Right renal pelvis (tissue), 4 donors: ENCODE data around the gene ITGAL. TPM values are rescaled to one million over a fixed set of nuclear protein-coding genes. Genes with fewer than 3 reads are reported as not detected.
"Not testable (repeated sequence)": the region's sequence is repeated elsewhere in the genome, so short reads cannot be mapped to it uniquely, and the experiment has no call there.

Source experiments
- DNase-seq, 4 donors: peaks; one replicate each; pipeline ENCODE4 v3.0.0-alpha.2; 2013; ENCODE audit warnings: low read depth in 4 of 4, low spot score in 3 of 4, missing footprints in 1 of 4
- polyA plus RNA-seq, 4 donors: library from polyadenylated mRNA; unstranded; fragments of 120-200 nt; gene quantifications; one replicate each; pipeline ENCODE4 v1.2.1, GENCODE V29; 2013; ENCODE audit not compliant: insufficient read length in 4 of 4

ITGAL gene
- 1 to 10 TPM; 1.7 to 3.4 (median 2.3) TPM for polyA plus RNA-seq

DNA sequence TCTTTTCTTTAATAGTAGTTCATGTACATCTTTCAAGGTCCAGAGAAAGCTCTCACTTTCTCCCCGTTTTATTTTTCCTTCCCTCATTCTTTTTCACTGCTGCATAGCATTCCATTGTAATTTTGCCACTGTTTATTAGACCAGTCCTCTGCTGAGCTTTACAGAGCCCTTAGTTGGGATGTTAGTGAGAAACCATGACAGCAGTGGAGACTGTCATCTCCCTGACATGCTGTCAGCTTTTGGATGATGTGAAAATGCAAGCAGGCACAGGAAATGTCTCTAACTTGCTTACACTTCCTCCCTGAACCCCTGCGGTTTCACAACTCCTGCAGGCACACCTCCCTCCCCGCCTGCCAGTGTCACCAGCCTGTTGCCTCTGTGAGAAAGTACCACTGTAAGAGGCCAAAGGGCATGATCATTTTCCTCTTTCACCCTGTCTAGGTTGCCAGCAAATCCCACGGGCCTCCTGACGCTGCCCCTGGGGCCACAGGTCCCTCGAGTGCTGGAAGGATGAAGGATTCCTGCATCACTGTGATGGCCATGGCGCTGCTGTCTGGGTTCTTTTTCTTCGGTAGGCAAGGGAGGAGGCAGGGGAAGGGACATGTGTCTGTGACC, at the start of gene ITGAL:
ITGAL (plus strand) TSS at position 415 of the 615 bp plus-strand sequence; CDS start at position 511, 96 bp downstream.
- DNase-seq: no peak

DNA sequence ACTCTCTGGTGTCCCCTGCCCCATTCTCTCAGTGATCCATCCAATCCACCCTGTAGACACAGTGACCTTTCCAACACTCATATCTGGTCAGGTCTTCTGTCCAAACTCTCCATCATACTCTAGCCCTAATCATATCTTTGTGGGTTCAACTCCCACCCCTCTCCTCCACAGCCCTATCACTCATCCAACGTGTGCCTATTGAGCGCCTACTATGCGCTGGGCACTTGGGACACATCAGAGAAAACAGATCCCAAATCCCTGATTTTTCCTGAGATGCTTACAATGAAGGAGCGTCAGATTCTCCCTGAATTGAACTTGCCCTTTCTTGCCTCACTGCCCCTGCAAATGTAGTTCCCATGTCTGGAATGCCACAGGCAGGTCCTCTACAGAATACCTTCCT, 44.5 kb upstream of the ITGAL start:
- DNase-seq: no peak

DNA sequence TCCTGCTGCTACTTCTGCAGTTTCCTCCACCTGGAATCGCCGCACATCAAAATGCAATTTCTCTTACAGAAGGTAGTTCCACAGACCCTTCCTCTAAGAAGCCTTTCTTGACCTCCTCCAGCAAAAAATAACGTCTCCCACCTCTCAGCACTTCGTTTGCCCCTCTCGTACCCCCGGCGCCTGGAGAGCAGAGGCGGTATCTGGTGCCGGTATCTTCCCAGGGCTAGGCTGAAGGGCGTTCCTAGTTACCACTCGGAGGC, 43.2 kb upstream of the ITGAL start:
- no peak for DNase-seq

DNA sequence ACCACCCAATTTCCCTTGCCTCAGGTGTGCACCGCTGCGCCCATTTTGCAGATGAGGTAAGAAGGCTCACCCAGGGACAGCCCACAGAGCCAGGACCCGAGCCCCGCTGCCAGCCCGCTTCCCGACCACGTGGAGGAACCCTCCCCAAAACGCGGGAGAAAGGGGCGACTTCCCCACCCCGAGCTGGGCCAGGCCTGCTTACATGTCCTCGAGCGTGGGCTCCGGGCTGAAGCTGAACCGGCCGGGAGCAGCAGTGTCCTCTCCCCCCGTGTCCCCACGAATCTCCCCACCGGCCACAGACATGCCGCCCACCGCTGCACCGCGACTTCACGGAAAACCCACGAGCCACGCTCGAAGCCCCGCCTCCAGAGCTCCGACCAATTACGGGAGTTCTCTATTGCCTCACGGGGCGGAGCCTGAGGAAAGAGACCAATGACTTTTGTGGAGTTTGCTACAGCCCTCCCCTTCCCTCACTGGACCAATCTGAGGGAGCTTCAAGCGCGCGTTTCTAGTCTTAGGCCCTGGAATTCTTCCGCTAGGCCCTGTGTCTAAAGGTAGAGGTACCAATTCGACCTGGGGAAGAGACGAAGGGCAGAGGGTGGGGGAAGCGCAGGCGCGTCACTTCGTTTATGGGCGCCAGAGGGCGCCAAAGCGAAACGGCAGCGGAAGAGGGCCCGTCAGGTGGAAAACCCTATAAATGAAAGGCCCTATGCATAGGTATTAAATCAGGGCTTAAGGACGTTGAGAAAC, 42.7 kb upstream of the ITGAL start, which contains the start of gene DCTPP1:
DCTPP1 (minus strand) TSS at position 353 of the 750 bp plus-strand sequence; CDS start at position 303, 50 bp downstream.
- peak; percentile 90 to 97 (median 96) for DNase-seq

DNA sequence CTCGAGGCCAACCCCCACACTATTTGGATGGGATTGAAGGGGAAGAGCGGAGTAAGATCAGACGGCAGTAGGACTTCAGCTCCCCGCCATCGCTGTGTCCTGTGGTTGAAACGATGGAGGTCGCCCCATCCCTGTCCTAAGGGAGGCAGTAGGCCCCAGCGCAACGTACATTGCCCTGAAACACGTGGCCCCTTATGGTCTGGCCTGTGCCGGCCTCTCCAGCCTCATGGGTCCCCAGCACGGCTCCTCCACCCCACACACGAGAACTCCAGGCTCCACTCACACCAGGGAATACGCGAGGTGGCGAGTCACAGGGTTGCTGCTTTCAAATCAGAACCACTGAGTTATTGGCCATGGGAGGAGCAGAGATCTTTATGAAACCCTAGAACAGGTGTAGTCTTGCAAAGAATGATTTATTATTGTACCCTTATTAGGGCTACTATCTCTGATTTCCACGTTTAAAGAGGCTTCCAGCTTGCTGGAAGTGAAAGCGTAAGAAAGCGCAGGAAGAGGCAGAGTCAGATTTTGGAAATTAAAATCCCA, 42.0 kb upstream of the ITGAL start:
- DNase-seq: no peak

DNA sequence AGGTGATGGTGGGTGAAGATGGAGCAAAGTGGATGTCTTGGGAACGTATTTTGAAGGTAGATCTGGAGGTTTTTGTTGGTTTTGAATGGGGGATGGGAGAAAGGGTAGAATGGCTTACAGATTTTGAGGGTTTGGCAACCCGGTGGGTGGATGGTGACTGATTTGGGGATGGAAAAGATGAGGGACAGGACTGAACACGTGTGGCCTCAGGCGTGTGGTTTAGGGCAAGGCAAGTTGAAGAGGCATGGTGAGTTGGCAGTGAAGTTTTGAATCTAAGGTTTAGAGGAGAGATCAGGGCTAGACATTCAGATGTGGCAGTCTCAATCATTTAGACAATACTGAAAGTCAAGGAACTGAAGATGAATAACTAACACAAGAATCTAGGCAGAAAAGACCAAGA, 37.7 kb upstream of the ITGAL start:
- no peak for DNase-seq

DNA sequence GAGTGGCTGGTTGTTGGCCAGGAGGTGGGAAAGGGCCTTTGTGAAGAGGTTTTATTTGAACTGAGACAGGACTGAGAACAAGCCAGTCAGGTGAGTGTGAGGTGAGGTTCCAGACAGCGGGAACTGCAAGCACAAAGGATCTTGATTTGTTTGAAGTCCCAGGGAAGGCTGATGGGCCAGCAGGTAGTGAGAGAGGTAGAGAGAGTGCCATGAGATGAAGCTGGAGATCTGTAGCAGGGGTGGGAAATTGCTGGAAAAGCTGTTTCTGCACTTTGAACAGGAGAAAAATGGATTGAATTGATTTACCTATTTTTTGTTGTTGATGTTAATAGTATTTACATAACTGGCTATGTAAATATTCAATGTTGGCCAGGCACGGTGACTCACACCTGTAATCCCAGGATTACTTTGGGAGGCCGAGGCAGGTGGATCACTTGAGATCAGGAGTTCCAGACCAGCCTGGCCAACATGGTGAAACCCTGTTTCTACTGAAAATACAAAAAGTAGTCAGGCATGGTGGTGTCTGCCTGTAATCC, 35.0 kb upstream of the ITGAL start:
- DNase-seq: no peak

DNA sequence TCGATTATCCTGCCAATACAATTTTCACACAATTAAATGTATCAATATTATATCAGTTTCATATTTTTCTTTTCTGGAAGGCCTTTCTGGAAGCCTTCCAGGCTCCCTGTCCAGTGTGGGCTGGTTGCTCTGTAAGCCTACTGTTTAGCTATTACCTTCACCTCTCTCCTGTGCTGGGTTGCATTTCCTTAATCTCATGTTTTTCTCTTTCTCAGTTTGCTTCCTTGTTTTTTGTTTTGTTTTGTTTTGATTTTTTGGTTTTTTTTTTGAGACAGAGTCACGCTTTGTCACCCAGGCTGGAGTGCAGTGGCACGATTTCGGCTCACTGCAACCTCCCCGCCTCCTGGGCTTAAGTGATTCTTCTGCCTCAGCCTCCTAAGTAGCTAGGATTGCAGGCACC, 33.7 kb upstream of the ITGAL start:
- no peak for DNase-seq

DNA sequence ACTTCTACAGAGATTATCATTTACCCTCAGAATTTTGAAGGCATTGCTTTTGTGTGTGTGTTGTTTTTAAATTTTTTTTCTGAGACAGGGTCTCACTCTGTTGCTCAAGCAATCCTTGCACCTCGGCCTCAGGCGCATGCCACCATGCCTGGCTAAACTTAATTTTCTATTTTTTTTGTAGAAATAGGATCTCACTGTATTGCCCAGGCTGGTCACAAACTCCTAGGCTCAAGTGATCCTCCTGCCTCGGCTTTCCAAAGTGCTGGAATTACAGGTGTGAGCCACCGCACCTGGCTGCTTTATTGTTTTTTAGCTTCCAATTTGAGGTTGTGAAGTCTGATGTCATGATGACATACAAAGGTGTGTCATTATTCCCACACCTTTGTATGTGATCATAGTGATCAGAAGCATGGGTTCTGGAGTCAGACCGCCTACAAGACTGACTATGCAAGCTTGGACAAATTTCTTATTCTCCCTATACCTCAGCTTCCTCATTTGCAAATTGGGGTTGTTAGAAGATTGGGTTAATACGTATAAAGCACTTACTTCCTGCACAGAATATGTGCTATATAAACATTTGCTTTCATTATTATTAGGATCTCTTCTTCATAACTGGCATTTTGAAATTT, 32.7 kb upstream of the ITGAL start:
- DNase-seq: no peak

DNA sequence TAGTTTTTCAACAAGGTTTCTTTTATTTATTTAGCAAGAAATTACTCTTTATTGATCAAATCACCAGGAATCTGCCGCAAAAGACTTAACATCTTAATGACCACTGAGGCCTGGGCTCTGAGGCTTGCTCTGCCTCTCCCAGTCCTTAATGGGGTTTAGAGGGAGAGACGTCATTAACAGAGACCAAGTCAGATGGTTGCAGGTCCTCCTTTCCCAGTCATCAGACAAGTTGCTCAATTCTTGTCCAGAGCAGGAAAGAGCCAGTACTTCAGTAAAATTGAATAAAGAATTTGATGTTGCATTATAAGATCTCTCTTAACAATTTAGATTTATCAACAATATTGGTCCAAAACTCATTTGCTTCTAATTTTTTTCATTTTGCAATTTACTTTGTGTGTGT, 28.9 kb upstream of the ITGAL start:
- DNase-seq: no peak

DNA sequence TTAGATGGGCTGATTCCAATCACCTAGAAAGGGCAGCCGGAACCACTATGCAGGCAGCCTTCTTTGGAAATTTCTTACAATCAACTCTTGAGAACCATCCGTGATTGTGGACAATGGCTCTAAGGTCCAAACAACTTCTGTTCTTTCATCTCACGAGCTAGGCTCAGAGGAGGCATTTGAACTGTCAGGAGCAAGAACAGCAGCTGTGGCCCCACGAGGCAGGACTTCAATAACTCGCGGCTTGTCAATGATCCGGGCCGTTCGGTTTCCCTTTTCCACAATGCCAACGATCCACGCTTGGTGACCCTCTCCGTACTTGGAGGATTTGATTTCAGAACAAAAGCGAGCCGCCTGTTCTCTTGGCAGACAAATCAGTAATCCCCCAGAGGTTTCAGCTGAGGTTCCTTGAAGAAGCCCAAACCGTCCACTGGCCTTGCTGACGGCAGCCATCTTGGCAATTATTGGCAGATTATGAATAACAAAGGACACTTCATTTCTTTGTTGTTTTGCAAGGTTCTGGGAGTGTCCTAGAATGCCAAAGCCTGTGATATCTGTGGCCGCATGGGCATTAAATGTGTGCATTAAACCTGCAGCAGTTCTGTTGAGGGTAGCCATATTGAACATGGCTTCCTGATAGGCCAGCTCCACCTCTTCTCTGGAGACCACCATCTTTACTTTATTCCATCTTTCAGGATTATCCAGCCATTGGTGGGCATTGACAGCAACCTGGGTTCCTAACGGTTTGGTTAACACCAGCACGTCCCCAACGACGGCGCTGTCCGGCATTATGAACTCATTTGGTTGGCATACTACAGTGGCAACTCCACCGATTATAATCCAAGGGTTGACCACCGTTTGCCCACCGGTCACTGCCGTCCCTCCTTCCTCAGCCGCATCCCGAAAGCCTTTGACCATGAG, 28.1 kb upstream of the ITGAL start:
- DNase-seq: no peak

DNA sequence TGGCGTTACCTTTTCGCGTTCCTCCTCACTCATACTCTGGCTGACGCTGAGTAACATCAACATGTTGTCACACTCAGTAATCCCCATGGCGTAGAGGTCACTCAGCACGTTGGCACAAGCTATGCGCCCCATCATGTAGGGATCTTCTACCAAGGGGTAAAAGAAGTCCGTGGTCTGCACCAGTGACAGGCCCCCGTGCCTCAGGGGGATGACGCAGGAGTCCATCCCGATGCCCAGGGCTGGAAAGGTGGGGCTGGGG, 27.5 kb upstream of the ITGAL start:
- no peak for DNase-seq

DNA sequence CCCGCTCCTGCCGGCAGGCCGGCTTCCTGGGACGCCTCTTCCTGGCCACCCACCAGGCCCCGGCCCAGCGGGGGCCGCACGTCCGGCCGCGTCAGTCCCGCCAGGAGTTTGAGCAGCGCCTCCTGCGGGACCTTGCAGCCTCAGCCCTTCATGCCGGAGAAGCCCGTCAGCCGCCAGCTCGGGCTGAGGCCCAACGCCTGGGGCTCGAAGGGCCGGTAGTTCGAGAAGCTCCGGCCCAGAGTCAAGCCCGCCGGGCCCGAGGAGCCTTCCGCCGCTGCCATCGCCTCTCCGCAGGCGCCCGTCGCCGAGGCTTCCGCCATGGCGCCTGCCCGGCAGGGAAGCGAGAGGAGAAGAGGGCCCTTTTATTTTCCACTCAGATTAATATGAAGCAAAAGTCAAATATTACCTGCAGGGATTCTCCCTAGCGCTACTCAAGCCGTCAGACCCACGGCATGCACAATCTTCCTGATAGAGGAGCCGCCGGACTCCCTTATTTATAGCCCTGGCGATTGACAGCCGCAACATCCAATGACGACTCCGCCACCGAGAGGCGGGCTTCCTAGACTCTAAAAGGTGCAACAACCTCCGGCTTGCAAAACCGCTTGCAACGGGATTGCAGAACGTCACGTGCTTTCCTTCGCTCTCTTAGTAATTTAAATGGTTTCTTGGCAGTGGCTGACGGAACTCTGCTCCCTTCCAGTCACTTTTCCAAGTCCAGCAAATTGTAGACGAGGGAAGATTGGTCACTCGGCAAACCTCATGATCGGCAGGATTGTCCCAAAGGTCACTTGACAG, 26.9 kb upstream of the ITGAL start, which contains the start of gene SEPHS2:
SEPHS2 (minus strand) TSS at position 467 of the 795 bp plus-strand sequence; CDS start at position 320, 147 bp downstream.
- DNase-seq: peak; percentile 93 to 97 (median 96)

DNA sequence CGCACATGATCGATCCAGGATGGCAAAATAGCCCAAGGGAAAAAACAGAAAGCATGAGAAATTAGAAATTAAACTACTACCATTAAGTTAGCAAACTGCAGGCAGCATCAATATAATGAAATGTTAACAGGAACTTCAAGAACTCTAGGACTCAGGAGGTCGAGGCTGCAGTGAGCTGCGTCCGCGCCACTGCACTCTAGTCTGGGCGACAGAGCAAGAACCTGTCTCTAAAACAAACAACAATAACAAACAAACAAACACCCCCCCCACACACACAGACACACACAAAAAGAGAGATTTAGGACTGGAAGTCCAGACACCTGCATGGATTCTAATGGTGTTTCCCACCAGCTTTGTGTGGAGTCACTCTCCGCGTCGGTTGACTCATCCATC, 26.3 kb upstream of the ITGAL start:
- DNase-seq: no peak

DNA sequence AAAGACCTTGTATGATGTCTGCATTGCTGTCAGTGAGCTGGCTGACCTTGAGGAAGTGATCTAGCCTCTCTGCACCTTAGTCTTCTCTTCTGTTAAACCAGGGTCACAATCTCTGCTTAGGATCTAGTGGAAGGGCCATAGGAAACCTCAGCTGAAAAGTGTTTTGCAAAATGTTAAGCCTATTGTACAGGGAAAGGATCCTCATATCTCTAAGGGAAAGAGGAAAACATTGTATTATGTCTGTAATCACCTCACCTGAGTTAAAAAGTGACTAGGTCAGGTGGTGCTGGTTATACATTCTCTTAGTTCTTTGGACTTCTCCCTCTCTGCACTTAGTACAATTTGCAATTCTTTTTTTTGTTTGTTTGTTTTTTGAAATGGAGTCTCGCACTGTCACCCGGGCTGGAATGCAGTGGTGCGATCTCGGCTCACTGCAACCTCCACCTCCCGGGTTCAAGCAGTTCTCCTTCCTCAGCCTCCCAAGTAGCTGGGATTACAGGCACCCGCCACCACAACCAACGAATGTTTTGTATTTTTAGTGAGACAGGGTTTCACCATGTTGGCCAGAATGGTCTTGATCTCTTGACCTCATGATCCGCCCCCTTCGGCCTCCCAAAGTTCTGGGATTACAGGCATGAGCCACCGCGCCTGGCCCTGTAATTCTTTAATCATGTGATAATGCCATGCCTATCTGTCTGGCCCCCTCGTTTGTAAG, 24.9 kb upstream of the ITGAL start:
- DNase-seq: no peak

DNA sequence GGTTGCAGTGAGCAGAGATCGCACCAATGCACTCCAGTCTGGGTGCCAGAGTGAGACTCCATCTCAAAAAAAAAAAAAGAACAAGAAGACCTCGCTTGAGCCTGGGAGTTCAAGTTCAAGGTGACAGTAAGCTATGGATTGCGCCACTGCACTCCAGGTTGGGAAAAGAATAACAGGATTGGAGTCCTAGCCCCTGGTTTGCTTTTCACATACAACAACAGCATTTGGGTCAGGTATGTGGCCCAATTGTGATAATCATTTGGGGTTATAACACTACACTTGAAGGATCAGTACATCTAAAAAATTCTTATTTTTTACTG, 23.5 kb upstream of the ITGAL start:
- DNase-seq: no peak

DNA sequence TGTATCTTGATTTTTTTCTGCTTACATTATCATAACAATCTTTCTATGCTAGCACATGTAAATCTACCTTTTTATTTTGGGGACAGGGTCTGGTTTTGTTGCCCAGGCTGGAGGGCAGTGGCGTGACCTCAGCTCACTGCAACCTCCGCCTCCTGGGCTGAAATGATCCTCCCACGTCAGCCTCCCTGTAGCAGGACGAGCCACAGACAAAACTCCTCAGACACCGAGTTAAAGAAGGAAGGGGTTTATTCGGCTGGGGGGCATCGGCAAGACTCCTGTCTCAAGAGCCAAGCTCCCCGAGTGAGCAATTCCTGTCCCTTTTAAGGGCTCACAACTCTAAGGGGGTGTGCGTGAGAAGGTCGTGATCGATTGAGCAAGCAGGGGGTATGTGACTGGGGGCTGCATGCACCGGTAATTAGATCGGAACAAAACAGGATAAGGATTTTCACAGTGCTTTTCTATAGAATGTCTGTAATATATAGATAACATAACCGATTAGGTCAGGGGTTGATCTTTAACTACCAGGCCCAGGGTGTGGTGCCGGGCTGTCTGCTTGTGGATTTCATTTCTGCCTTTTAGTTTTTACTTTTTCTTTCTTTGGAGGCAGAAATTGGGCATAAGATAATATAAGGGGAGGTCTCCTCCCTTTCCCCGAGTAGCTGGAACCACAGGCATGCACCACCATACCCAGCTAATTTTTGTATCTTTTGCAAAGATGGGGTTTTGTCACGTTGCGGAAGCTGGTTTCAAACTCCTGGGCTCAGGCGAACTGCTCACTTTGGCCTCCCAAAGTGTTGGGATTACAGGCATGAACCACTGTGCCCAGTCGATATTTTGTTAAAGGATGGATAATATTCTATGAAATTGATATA, 19.6 kb upstream of the ITGAL start:
- DNase-seq: not testable (repeated sequence)

DNA sequence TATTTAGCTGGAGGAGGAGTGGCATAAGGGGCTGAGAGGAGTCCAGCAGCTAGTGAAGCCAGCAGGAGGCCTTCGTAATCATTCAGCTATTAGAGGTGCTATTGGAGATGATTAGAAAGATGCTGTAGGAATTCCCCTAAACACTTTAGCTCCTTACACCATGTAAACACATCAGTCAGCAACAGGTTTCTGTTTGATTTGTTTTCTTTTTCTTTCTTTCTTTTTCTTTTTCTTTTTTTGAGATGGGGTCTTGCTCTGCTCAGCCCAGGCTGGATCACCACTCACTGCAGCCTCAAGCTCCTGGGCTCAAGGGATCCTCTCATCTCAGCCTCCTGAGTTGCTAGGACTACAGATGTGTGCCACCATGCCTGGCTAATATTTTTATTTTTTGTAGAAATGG, 16.2 kb upstream of the ITGAL start:
- DNase-seq: no peak
